Epidermal melanocyte (primary cell): Measurements from ENCODE around the gene FAM120B.

Experiments used
- DNase-seq: peaks from one replicate; pipeline ENCODE4 v3.0.0; 2011; ENCODE audit warnings: low spot score; ENCODE audit not compliant: insufficient read length

FAM120B gene

GRCh38 chr6:170417881-170418280 lies 111.3 kb downstream of the FAM120B start:
- DNase-seq = no peak

- no peak for DNase-seq
These were observed 113.7 kb downstream of the FAM120B start for GRCh38 chr6:170420283-170420682.

GRCh38 chr6:170420791-170421776 lies 114.5 kb downstream of the FAM120B start:
- DNase-seq = no peak

GRCh38 chr6:170421921-170422320 lies 115.4 kb downstream of the FAM120B start:
- DNase-seq = no peak

- no peak for DNase-seq
These were observed 116.5 kb downstream of the FAM120B start for GRCh38 chr6:170423030-170423429.

GRCh38 chr6:170423814-170424603 lies 117.5 kb downstream of the FAM120B start:
- DNase-seq = no peak

GRCh38 chr6:170424604-170425126 lies 118.1 kb downstream of the FAM120B start:
- no peak for DNase-seq

- no peak for DNase-seq
These were observed 122.9 kb downstream of the FAM120B start for GRCh38 chr6:170429450-170429849.

- no peak for DNase-seq
These were observed 126.9 kb downstream of the FAM120B start for GRCh38 chr6:170433163-170434116.

- no peak for DNase-seq
These were observed 127.7 kb downstream of the FAM120B start for GRCh38 chr6:170434117-170434820.

- DNase-seq = no peak
These were observed 128.2 kb downstream of the FAM120B start for GRCh38 chr6:170434821-170435155.

- no peak for DNase-seq
These were observed 129.2 kb downstream of the FAM120B start for GRCh38 chr6:170435766-170436165.

GRCh38 chr6:170436209-170436809 lies 129.8 kb downstream of the FAM120B start:
- DNase-seq = no peak

GRCh38 chr6:170437719-170438401 lies 131.3 kb downstream of the FAM120B start:
- DNase-seq = no peak

- peak; percentile 83 for DNase-seq
These were observed 131.8 kb downstream of the FAM120B start for GRCh38 chr6:170438402-170438753.

GRCh38 chr6:170438861-170439260 lies 132.3 kb downstream of the FAM120B start:
- DNase-seq = no peak

- DNase-seq = no peak
These were observed 133.1 kb downstream of the FAM120B start for GRCh38 chr6:170439366-170440361.

- DNase-seq = no peak
These were observed 133.9 kb downstream of the FAM120B start for GRCh38 chr6:170440437-170440836.
